GM21390 (cell line): ENCODE results near the gene PHLDA2.

ENCODE experiments used
- ATAC-seq: cut with Tn5 transposase; IDR thresholded peaks from one replicate; pipeline ENCODE4 v1.9.1; 2021; ENCODE audit not compliant: unreplicated experiment

Gene PHLDA2

GRCh38 chr11:2899080-2899783 lies 30.0 kb downstream of the PHLDA2 start:
- no peak for ATAC-seq

GRCh38 chr11:2898366-2899079 lies 30.7 kb downstream of the PHLDA2 start:
- no peak for ATAC-seq

GRCh38 chr11:2897048-2897447 lies 32.2 kb downstream of the PHLDA2 start:
- no peak for ATAC-seq

GRCh38 chr11:2896047-2896446 lies 33.2 kb downstream of the PHLDA2 start:
- no peak for ATAC-seq

- ATAC-seq, result no peak
Observed at GRCh38 chr11:2893935-2894334, 35.3 kb downstream of the PHLDA2 start.

- ATAC-seq, result no peak
Observed at GRCh38 chr11:2892967-2893528, 36.2 kb downstream of the PHLDA2 start.

- no peak for ATAC-seq
Observed at GRCh38 chr11:2892215-2892966, 36.8 kb downstream of the PHLDA2 start.

- no peak for ATAC-seq
Observed at GRCh38 chr11:2891326-2892214, 37.6 kb downstream of the PHLDA2 start.

GRCh38 chr11:2890466-2891294 lies 38.5 kb downstream of the PHLDA2 start:
- ATAC-seq, result no peak

GRCh38 chr11:2889362-2890273 lies 39.6 kb downstream of the PHLDA2 start:
- no peak for ATAC-seq

- ATAC-seq, result no peak
Observed at GRCh38 chr11:2888266-2888968, 40.8 kb downstream of the PHLDA2 start.

- no peak for ATAC-seq
Observed at GRCh38 chr11:2887515-2888195, 41.6 kb downstream of the PHLDA2 start.

- ATAC-seq, result no peak
Observed at GRCh38 chr11:2886936-2887335, 42.3 kb downstream of the PHLDA2 start.

- no peak for ATAC-seq
Observed at GRCh38 chr11:2886191-2886894, 42.9 kb downstream of the PHLDA2 start.

- ATAC-seq, result peak; percentile 78
Observed at GRCh38 chr11:2885678-2886081, 43.5 kb downstream of the PHLDA2 start, which contains the start of gene CDKN1C. CDKN1C (minus strand) TSS chr11:2885775; CDS start chr11:2885456, 319 bp downstream.

GRCh38 chr11:2885017-2885677 lies 44.1 kb downstream of the PHLDA2 start:
- ATAC-seq, result no peak
